ENCODE measurements around the gene ZNF865.

DNA sequence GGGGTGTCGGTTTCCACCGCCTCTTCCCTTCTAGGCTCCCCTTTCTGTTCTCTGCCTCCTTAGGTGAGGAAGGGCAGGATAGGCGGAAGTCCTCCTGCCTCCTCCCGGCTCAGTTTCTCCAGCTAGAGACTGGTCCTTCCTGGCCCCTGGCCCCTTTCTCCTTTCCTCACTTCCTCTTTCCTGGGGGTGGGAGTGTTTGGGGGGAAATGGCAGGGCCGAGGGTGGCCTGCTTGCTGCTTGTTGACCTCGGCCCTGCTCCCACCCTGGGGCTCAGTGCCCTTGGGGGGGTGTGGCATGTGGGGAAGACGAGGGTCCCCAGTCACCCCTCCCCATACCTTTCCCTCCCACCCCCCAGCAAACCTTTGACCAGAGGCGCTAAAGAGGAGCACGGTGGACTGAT, 54.4 kb downstream of the ZNF865 start:
- TF ChIP-seq TCF7 (CRISPR knock-in tag; IDR thresholded peaks at IDR 0.05; ENCODE audit: low read depth) = no peak
- TF ChIP-seq SOX15 (CRISPR knock-in tag; IDR thresholded peaks at IDR 0.05) = no peak
- TF ChIP-seq, protein P1, sequence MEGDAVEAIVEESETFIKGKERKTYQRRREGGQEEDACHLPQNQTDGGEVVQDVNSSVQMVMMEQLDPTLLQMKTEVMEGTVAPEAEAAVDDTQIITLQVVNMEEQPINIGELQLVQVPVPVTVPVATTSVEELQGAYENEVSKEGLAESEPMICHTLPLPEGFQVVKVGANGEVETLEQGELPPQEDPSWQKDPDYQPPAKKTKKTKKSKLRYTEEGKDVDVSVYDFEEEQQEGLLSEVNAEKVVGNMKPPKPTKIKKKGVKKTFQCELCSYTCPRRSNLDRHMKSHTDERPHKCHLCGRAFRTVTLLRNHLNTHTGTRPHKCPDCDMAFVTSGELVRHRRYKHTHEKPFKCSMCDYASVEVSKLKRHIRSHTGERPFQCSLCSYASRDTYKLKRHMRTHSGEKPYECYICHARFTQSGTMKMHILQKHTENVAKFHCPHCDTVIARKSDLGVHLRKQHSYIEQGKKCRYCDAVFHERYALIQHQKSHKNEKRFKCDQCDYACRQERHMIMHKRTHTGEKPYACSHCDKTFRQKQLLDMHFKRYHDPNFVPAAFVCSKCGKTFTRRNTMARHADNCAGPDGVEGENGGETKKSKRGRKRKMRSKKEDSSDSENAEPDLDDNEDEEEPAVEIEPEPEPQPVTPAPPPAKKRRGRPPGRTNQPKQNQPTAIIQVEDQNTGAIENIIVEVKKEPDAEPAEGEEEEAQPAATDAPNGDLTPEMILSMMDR (IDR thresholded peaks at IDR 0.05) = no peak
- TF ChIP-seq CBFB (CRISPR knock-in tag; IDR thresholded peaks at IDR 0.05; ENCODE audit: low read depth) = no peak
- no peak for TF ChIP-seq NFE2L1 (CRISPR knock-in tag; IDR thresholded peaks at IDR 0.05)
- TF ChIP-seq NR2C2 (CRISPR knock-in tag; IDR thresholded peaks at IDR 0.05) = no peak
- no peak for TF ChIP-seq TEAD4 (CRISPR knock-in tag; IDR thresholded peaks at IDR 0.05)
- TF ChIP-seq, protein P2, sequence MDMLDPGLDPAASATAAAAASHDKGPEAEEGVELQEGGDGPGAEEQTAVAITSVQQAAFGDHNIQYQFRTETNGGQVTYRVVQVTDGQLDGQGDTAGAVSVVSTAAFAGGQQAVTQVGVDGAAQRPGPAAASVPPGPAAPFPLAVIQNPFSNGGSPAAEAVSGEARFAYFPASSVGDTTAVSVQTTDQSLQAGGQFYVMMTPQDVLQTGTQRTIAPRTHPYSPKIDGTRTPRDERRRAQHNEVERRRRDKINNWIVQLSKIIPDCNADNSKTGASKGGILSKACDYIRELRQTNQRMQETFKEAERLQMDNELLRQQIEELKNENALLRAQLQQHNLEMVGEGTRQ (CRISPR knock-in tag; IDR thresholded peaks at IDR 0.05) = no peak
